Activated gamma-delta T cell (primary cell): ENCODE results near the gene SLC2A13.
"Not testable (repeated sequence)": the region's sequence is repeated elsewhere in the genome, so short reads cannot be mapped to it uniquely, and the experiment has no call there.

Experiments used
- DNase-seq: peaks from one replicate; lab custom pipeline; 2025; lab: John Stamatoyannopoulos, UW

Gene SLC2A13

DNA sequence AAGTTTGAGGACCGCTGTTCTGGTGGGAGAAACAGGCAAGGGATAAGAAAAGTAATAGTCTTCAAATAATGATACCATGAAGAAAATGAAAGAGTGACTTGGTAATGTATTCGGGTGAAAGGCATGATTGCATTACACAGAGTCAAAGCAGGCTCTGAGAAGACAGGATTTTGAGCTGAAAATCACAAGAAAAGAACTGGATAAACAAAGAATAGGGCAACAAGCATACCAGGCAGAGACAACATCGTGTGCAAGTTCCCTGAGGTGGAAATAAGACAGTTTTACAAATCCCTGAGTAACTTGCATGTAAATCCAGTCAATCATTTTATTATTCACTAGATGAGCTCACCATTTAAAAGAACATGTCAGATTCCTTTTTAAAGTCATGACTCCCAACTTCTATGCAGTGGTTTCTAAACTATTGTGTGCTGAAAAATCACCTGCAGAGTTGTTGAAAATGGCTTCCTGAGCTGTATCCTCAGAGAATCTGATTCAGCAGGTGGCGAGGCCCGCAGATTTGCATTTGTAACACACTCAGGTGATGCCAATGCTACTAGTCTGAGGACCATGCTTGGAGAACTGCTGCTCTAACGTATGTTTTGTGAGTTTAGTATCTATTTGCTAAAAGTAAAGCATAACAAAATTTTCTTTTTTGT lies 353.3 kb downstream of the SLC2A13 start:
- no peak for DNase-seq

DNA sequence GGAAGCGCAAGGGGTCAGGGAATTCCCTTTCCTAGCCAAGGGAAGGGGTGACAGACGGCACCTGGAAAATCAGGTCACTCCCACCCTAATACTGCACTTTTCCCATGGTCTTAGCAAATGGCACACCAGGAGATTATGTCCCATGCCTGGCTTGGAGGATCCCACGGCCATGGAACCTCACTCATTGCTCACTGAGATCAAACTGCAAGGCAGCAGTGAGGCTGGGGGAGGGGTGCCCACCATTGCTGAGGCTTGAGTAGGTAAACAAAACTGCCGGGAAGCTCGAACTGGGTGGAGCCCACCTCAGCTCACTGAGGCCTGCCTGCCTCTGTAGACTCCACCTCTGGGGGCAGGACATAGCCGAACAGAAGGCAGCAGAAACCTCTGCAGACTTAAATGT lies 359.7 kb downstream of the SLC2A13 start:
- DNase-seq: not testable (repeated sequence)

DNA sequence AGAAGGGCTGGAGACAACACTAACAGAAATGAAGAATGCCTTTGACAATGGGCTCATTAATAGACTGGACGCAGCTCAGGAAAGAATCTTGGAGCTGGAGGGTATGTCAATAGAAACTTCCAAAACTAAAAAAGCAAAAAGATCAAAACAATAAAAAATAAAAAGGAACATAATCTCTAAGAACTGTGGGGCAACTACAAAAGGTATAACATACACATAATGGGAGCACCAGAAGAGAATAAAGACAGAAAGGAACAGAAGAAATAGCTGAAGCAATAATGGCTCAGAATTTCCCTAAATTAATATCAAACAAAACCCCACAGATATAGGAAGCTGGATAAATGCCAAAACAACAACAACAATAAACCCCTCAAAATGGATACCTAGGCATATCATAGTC lies 362.2 kb downstream of the SLC2A13 start:
- no peak for DNase-seq

DNA sequence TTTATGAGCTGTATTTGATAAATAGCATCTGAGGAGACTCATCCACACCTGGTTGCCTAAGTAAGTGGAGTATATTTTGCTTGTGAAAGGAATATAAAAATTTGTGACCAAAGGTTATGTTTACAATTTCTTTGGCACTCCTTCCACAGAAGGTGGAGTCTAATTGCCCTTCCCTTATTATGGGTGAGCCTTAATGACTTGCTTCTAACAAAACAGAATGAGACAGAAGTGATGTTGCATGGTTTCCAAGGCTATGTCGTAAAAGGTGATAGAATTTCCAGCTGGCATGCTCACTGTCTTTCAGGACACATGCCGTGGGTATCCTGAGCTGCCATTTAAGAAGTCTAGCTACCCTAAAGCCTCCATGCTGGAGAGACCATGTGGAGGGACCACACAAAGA lies 369.5 kb downstream of the SLC2A13 start:
- DNase-seq: no peak

DNA sequence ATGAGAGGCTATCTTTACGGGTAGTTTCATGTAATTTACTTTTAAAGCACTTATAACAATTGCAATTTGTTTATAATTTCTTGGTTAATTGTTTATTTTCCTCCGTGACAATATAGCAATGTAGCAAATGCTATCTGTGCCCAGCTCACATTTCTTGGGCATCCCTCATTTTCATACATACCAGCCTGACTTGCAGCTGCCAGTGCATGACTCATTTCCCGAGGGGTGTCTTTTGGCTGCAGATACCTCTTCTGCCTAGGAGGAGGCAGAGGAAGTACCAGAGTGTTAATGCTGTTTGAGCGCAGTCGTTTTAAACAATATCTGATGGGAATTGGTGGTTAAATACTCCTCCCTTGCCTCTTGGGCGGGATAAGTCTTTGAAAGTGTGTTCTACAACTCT lies 382.1 kb downstream of the SLC2A13 start:
- DNase-seq: no peak

DNA sequence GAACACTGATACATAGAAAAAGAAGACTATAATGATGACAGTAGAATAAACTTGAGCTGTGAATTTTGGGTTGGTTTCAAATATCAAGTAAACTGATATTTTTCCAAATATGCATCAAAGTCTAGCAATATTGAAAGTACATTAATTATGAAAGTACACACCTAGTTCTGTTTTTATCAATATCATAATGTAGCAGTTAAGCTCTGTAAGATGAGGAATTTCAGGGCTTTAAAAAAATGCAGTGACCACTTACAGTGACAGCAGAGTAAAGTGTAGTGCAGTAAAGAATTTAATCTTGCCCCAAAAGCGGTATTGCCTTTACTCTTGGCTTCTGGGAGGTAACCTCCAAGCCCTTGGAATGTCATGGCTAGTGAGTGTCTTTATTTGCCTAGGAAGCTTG lies 383.4 kb downstream of the SLC2A13 start:
- no peak for DNase-seq

DNA sequence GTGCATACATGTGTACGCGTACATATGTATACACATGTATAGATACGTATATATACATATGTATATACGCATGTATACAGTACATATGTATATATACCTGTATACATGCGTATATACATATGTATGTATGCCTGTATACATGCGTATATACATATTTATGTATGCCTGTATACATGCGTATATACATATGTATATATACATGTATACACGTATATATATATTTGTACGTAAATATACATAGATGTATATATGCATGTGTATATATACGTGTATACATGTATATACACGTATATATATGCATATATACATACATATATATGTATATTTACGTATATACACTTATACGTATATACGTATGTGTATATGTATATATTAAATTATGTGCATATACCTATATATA lies 392.3 kb downstream of the SLC2A13 start:
- no peak for DNase-seq

DNA sequence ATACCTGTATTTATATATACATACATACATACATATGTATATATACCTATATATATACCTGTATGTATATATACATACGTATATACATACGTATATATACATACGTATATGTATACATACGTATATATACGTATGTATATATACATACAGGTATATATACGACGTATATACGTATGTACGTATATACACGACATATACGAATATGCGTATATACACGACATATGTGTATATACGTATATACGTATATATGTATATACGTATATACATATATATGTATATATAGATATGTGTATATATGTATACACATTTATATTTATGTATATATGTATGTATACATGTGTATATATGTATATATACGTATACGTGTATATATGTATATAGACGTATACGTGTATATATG lies 393.5 kb downstream of the SLC2A13 start:
- no peak for DNase-seq
